Measurements from ENCODE around the gene GNL1.
"Not testable (repeated sequence)": the region's sequence is repeated elsewhere in the genome, so short reads cannot be mapped to it uniquely, and the experiment has no call there.

GNL1 gene

GRCh38 chr6:30495993-30496392 lies 60.3 kb downstream of the GNL1 start:
- DNase-seq (ENCODE audit: low read depth, low spot score), result no peak

DNA sequence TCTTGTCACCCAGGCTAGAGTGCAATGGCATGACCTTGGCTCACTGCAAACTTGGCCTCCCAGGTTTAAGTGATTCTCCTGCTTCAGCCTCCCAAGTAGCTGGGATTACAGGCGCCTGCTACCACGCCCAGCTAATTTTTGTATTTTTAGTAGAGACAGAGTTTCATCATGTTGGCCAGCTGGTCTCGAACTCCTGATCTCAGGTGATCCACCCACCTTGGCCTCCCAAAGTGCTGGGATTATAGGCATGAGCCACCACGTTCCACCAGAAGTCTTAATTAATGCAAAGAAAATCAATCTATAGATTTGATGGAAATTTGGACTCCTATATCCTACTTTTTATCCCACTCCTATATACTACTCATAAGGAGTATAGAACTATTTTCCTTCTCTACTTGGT lies 61.2 kb downstream of the GNL1 start:
- DNase-seq (ENCODE audit: low read depth, low spot score), result not testable (repeated sequence)

DNA sequence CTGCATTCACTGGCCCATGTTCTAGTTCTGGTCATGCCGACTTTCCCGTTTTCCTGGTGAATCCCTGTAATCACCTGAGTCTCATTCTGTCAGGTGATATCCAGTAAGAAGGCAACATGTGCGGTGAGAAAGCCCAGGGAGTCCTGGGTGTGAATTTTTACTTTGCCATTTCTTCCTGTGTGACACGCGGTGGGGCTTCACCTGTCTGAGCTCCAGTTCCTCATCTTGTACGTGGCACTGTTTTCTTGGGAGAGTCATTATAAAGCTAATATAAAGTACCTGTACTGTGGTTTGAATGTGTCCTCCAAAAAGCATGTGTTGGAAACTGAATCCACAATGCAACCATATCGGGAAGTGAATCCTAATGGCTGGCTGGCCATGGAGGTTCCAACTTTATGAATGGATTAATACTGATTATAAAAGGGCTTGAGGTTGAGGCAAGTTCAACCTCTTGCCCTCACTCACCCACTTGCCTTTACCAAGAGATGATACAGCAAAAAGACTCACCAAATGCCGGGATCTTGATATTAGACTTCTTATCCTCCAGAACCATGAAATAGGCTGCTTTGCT lies 61.9 kb downstream of the GNL1 start:
- no peak for DNase-seq (ENCODE audit: low read depth, low spot score)

DNA sequence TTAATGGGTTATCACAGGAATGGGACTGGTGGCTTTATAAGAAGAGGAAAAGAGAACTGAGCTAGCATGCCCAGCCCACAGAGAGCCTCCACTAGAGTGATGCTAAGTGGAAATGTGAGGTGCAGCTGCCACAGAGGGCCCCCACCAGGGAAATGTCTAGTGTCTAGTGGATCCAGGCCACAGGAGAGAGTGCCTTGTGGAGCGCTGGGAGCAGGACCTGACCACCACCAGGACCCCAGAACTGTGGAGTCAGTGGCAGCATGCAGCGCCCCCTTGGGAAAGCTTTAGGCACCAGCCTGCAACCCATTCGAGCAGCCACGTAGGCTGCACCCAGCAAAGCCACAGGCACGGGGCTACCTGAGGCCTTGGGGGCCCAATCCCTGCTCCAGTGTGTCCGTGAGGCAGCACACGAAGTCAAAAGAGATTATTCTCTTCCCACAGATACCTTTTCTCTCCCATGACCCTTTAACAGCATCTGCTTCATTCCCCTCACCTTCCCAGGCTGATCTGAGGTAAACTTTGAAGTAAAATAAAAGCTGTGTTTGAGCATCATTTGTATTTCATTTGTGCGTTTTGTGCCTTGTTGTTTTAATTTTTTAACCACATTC lies 62.5 kb downstream of the GNL1 start:
- peak; percentile 28 for DNase-seq (ENCODE audit: low read depth, low spot score)

GRCh38 chr6:30491991-30492952 lies 64.0 kb downstream of the GNL1 start:
- DNase-seq (ENCODE audit: low read depth, low spot score), result no peak
